GM18498 (cell line): ENCODE data around the gene METTL9.
"Not testable (repeated sequence)": the region's sequence is repeated elsewhere in the genome, so short reads cannot be mapped to it uniquely, and the experiment has no call there.

Experiments
- ATAC-seq: cut with Tn5 transposase; IDR thresholded peaks from one replicate; pipeline ENCODE4 v1.9.1; 2021; ENCODE audit warnings: mild to moderate bottlenecking, moderate library complexity; ENCODE audit not compliant: unreplicated experiment

The METTL9 gene

DNA sequence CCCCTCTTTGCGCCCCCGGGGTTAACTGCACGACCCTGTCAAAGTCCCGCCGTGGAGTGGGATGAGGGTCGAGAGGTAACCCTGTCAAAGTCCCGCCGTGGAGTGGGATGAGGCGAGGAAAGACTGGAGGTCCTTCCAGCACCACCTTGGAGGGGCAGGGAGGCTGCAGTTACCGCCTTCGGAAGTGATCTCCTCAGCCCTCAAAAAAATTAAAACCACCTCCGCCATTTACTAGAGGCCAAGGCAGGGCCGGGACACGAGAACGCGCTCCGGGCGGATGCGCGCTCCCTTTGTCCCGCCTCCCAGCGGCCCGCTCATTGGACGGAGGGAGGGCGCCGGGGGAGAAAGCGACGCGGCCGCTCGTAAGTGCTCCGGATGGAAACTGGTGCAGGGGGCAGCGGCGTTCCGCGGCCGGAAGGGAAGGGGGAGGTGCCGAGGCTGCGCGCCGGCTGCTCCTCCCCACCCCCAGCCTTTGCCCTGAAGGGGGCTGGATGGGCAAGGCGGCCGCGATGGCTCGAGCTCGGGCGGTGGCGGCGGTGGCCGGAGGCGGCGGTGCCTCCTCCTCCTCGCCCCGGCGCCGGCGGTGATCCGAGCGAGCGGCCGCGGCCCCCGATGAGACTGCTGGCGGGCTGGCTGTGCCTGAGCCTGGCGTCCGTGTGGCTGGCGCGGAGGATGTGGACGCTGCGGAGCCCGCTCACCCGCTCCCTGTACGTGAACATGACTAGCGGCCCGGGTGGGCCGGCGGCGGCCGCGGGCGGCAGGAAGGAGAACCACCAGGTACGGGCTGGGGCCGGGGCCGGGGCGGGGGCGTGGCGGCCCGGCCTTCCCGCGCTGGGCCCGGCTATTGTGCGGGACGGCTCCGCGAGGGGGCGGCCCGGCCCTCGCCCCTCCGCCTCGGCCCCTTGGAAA is at the start of gene METTL9:
TSS of gene METTL9 (plus strand) at position 456 of the 909 bp plus-strand sequence. CDS start at position 613, 157 bp downstream.
- ATAC-seq: peak; percentile 92

DNA sequence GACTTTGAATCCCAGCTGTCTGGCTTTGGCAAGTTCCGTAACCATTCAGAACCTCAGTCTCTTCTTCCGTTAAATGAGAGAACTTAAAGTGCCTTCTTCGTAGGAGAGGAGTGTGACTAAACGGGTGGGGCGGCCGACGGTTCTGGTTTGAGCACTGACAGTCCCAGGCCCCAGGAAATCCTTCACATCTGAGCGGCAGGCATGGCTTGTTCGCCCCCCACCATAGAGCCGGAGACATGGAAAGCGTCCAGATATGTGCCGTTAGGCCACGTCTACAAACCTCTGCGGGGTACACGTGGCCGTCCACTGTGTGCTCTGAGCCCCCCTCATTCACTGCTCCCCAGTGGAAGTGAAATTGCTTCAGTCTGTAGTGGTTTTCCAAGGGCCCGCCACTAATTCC is 49.4 kb upstream of the METTL9 start:
- ATAC-seq: not testable (repeated sequence)

DNA sequence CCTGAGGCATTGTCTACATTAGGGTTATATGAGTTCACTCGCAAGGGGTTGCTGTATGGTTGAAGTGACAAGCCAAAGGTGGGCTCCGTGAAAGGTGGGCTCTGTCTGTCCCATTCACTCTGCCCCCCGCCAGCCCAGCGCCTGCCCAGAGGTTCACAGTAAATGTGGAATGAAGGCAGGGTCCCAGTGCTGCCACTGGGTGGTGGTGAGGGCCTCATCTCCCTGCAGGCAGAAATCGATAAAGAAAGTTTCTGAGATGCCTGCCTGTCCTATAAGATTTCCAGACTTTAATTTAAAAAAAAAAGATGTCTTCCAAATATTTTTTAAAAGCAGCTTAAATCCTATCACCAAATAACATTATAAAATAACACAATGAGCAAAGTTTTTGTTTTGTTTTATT is 48.9 kb upstream of the METTL9 start:
- ATAC-seq: not testable (repeated sequence)

DNA sequence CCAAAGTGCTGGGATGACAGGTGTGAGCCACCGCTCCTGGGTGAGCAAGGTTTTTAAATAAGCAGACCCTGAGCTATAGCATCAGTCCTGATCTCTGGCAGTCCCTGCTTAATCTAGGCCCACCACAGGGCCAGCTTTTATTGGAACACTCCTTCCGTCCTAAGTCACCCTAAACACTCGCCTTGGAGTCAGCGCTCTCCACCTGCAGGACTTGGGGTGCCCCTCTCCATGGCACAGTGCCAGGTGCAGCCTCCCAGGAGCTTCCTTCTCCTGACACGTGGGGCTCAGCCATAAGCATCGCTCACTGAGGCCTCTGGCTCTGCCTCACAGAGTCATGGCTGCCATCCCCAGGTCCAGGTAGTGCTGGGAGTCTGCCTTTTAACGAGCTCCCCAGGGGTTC is 48.3 kb upstream of the METTL9 start:
- ATAC-seq: not testable (repeated sequence)

DNA sequence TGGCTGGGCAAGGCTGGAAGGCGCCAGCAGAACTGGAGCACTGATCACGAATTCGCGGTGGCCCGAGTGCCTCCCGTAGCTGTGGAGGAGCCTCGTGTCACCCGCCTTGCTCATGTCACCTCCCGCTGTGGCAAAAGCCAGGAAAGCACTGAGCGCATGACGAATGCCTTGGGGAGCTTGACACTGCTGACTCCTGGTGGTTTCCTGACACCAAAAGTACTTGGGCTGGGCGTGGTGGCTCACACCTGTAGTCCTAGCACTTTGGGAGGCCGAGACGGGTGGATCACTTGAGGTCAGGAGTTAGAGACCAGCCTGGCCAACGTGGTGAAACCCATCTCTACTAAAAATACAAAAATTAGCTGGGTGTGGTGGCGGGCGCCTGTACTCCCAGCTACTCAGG is 47.8 kb upstream of the METTL9 start:
- not testable (repeated sequence) for ATAC-seq

DNA sequence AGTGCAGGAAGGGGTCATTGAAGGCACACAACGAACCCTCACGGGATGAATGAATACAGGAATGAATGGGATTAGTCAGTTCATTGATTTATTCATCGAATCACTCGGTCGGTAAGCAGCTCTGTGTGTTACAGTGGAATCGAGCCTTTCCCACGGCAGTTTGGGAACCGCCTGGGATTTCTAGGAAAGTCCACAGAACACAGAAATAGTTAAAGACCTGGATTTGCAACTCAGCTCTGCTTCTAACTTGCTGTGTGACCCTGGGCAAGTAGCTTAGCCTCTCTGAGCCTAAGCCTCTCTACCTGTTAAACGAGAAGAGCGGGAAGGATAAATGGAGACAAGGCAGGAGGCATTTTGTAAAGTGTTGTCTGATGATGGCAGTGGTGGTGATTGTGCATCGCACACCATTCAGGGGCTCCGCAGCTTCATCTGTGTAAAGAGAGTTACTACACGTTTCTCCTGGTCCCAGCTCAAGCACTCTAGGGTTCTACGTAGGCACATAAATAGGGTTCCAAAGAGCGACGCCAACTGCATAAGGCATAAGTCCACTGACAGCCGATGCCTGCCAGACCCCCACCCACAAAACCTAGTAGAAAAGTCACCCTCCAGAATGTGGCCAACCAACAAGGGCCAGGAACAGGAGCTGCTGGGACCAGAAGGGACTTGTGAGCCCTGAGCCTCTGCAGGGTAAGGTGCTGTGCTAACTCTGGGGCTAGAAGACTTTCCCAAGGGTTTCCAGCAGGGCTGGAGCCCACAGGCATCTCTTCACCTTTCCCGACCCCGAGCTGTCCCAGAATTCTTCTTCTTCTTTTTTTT is 45.7 kb upstream of the METTL9 start:
- ATAC-seq: not testable (repeated sequence)

DNA sequence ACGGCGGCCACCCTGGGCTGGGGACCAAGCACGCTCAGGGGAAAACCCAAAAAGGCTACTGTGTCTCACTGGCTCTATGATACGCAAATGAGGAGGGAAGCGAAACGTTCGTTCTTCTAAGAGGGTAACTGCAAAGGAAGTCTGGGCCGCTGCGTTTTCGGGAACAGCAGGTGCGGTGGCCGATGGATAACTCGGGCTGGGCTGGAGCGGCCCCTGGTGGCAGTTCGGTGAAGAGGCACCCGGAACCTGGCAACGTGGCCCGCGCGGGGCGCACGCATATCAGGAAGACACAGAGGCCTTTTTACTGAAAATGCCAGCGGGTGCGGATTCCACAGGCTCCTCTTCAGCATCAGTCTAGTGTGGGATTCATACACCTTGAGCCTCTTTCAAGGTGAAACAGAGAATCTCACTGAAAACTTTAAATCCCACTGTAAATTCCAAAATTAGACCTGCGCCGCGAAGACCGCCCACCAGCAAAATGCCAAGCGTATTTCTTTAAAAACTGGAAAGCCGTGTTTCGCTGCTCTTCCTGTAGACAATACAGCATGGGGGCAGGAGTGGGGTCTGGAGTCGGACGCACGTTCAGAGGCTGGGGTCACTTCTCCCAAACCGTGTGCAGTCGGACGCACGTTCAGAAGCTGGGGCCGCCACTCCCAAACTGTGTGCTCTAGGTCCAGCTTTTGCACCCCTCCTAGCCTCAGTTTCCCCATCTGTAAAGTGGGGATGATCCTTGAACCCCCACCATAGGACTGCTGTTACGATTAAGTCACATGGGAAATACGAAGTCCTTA is 44.4 kb upstream of the METTL9 start:
- ATAC-seq: peak; percentile 95

DNA sequence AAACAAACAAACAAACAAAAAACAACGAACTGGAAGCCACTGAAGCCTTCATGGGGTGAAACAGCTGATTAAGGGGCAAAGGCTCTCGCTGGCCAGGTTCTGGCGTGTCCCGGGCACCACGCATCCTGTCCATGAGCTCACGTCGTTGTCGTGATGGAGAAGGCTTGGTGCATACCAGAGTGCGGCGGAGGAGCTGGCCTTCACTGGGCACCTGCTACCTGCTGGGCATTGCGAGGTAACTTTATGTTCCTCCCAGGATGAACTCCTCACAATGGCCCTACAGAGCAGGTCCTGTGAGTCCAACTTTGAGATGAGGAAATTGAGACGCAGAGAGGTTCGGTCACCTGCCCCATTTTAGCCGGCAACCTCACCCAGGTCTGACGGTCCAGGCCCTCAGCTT is 43.8 kb upstream of the METTL9 start:
- ATAC-seq: not testable (repeated sequence)

DNA sequence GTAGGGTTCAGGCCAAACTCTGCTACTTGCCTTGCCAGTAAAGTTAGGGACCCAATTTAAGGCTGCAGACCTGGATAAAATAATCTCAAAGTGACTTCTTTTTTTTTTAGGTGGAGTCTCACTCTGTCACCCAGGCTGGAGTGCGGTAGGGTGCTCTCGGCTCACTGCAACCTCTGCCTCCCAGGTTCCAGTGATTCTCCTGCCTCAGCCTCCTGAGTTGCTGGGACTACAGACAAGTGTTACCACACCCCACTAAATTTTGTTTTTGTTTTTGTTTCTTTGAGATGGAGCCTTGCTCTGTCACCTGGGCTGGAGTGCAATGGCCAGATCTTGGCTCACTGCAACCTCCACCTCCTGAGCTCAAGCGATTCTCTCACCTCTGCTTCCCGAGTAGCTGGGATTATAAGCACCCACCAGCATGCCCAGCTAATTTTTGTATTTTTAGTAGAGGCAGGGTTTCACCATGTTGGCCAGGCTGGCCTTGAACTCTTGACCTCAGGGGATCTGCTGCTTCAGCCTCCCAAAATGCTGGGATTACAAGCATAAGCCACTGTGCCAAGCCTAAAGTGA is 43.3 kb upstream of the METTL9 start:
- ATAC-seq: not testable (repeated sequence)

DNA sequence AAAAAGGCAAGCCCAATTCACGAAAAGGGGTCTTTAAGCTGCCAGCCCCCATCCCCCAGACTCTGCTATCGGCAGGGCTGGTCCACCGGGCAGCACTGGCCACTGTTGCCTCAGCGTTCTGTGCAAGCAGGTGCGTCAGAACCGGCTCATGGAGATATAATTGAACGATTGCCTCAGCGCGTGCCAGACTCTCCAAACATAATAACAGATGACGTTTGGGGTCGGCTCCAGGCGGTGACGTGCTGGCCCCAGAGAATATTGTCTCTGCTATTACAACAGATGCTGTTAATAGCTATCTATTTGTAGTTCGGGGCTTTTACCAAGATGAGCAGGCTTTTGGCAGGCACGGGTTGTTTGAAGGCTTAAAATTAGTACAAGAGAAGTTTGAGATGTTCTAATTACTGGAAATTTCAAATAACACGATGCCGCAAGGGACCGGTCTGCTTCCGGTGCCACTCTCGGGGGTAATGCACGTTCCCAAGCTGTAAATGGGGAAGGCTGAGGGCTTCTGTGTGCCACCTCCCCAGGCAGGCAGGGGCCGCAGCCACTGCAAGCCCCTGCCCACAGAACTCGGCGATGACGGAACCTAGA is 42.6 kb upstream of the METTL9 start:
- ATAC-seq: not testable (repeated sequence)

DNA sequence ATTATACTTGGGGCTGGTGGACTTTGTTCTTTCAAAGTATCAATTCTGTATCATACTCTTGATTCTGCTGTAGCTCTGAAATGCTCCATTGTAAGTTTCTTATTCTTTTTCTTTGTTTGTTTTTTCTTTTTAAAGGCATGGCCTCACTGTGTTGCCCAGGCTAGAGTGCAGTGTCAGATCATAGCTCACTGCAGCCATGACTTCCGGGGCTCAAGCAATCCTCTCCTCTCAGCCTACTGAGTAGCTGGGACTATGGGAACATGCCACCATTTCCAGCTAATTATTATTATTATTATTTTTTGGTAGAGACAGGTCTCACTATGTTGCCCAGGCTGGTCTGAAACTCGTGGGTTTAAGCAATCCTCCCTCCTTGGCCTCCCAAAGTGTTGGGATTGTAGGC is 38.9 kb upstream of the METTL9 start:
- ATAC-seq: no peak

DNA sequence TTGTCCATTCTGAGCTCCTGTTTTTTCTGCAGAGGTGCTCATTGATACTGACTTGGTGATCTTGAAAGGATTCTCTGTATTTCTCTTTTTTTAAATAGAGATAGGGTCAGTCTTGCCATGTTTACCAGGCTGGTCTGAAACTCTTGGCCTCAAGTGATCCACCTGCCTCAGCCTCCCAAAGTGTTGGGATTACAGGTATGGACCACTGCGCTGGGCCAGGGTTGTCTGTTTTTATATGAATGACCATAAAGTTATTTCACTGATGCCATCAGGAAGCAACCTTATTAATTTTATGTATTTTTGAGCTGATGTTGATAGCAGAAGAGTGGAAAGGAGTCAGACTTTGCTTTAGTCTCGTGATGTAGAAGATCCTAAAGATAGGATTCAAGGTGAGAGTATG is 35.7 kb upstream of the METTL9 start:
- no peak for ATAC-seq

DNA sequence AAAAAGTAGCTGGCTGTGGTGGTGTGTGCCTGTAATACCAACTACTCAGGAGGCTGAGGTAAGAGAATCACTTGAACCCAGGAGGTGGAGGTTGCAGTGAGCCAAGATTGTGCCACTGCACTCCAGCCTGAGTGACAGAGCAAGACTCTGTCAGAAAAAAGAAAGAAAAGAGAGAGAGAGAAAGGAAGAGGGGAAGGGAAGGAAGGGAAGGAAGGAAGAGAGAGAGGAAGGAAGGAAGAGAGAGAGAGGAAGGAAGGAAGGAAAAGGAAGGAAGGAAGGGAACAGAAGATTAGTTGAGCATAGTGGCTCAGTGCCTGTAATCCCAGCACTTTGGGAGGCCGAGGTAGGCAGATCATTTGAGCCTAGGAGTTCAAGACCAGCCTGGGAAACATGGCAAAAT is 35.0 kb upstream of the METTL9 start:
- ATAC-seq: not testable (repeated sequence)

DNA sequence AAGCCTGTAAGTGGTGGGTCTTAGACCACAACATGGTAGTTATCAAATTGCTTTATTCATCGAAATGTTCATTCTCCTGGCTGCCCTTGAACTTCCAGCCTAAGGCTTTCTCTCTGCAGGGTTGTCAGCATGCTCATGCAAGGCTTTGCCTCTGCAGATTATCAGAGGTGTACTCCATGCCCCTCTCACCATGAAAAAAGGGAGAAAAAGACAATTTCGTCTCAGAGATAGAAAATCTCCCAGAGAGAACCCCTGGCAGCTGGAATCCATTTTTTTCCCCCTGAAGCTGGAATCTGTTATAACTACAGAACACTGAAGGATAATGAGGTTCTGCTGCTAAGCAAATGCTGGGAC is 33.9 kb upstream of the METTL9 start:
- ATAC-seq: no peak

DNA sequence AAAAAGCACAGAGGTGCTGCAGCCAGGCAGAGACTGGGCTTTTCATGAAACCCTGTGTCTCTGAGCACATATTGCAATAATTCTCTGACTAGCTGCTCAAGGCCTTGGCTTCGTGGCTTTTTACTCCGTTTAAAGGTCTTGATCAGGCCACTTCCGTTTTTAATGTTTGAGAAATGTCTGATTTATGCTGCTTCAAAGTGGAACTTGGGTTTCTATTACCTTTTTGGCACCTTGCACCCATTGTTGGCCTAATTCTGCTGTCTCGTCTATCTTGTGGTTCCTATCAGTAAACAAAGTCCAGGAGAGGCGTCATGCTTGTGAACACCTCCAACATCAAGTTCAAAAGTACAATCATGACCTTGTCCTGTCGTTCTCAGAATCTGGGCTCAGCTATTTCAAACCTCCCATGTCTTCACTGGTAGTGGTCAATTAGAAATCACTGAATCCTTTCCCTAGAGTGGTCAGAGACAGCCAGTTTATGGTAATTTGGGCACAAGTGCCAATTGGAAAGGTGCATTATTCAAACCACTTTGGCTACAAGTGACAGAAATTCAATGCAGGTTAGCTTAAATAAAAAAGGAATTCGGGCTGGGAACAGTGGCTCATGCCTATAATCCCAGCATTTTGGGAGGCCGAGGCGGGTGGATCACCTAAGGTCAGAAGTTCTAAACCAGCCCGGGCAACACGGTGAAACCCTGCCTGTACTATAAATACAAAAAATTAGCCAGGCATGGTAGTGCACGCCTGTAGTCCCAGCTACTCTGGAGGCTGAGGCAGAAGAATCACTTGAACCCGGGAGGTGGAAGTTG is 33.3 kb upstream of the METTL9 start:
- ATAC-seq: no peak

DNA sequence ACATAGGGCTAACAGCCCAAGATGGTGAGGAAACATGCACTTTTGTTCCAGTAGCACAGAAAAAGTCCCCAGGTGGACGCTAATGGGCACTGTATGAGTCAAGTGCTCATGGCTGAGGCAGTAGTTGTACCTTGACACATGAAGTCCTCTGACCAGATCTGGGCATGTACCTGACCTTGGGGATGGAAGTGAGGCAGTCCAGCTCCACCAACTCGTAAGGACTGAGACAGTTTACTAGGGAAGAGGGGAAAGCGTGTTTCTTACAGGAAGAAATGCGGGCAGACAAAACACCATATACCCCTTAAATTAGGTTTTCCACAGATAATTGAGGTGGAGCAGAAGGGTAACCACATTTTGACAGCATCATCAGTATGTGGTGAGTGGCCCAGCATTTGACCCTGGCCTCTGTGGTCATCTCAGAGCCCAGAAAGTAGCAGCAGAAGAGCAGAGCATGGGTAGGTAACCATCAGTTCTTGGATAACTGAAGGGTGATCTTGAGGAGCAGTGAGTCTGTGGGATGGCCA is 32.4 kb upstream of the METTL9 start:
- no peak for ATAC-seq

DNA sequence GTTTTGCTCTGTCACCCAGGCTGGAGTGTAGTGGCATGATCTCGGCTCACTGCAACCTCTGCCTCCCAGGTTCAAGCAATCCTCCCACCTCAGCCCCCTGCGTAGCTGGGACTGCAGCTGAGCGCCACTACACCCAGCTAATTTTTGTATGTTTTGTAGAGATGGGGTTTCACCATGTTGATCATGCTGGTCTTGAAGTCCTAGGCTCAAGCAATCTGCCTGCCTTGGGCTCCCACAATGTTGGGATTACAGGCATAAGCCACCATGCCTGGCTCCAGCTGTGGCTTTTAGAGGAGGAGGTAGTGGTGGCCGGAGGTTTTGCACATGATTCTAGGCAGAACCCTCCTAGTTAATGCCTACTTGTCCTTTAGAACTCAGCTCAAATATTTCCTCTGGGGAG is 31.9 kb upstream of the METTL9 start:
- not testable (repeated sequence) for ATAC-seq

DNA sequence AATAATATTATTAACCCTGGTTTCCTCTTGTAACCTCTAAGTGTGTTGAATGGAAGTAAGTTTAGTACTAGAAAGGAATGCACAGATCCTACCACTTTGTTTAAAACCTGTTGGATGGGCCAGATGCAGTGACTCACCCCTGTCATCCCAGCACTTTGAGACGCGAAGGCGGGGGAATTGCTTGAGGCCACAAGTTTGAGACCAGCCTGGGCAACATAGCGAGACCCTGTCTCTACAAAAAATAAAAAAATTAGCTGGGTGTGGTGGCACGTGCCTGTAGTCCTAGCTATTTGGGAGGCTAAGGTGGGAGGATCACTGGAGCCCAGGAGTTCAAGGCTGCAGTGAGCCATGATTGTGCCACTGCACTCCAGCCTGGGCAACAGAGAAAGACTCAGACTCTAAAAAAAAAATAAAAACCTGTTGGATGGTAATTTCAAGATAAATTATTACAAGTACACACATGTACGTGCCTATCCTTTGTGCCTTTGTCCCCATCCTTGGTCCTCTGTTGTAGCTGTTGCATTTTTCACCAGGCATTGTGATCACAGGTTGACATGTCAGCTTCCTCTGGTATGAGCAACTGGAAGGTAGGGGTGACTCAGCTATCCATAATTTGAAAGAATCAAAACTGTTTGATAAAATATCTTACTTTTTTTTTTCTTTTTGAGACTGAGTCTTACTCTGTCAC is 30.7 kb upstream of the METTL9 start:
- ATAC-seq: no peak

DNA sequence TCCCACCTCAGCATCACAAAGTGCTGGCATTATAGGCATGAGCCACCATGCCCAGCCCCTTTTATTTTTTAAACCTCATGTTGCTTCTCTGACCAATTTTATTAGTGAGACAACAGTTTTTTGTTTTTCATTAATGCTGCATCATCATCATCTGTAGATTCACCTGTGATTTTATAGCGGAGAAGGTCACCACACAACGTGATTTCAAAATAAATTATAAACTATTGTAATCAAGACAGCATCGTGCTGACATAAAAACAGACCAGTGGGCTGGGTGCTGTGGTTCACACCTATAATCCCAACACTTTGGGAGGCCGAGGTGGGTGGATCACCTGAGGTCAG is 28.7 kb upstream of the METTL9 start:
- ATAC-seq: no peak
